T-cell (primary cell): Measurements from ENCODE around the gene PIM2. TPM values are rescaled to one million over a fixed set of nuclear protein-coding genes. Genes with fewer than 3 reads are reported as not detected.
A peak's percentile ranks its signal among the peaks of the same experiment; 100 is the strongest.

Source experiments
- ATAC-seq, 4 experiments: fragments of 200-7000 bp in 3 of 4; fragments of 150-1000 bp in 1 of 4; cut with Tn5 transposase; replicated peaks in 1 of 4; 1 replicate in 3 of 4; 2 replicates in 1 of 4; pipeline ENCODE4 v1.10.0; 2021; ENCODE audit warnings: moderate library complexity in 3 of 4, mild to moderate bottlenecking in 2 of 4, moderate number of reproducible peaks in 1 of 4
- CTCF ChIA-PET, 2 donors: fragments of 300-600 bp; sonication (Branson Sonifier 250); formaldehyde crosslinking; loops; one replicate each; lab custom pipeline; 2022; ENCODE audit warnings: antibody characterized with exemption in 2 of 2; lab: Charles Lee
- POLR2A ChIA-PET, 2 donors: fragments of 300-600 bp; sonication (Branson Sonifier 250); formaldehyde crosslinking; loops; one replicate each; lab custom pipeline; 2022; ENCODE audit warnings: antibody characterized with exemption in 2 of 2; lab: Charles Lee
- DNase-seq, 35 experiments: peaks; one replicate each; pipeline versions ENCODE4 v3.0.0 to v3.0.0-alpha.2; 2013 to 2023
- H3K27ac ChIP-seq: one replicate; pipeline ENCODE4 v1.5.1; 2013; ENCODE audit warnings: low read length
- H3K27me3 ChIP-seq, 2 experiments: replicated peaks in 1 of 2; 1 replicate in 1 of 2; 2 replicates in 1 of 2; pipeline versions ENCODE4 v1.6.1 to v1.7.0; 2013; ENCODE audit warnings: low read length in 1 of 2, mixed read lengths in 1 of 2; ENCODE audit not compliant: control insufficient read depth in 2 of 2, insufficient read depth in 2 of 2; ENCODE audit errors: extremely low read depth in 1 of 2
- H3K36me3 ChIP-seq, 2 donors: 1 replicate in 1 of 2; 2 replicates in 1 of 2; pipeline versions ENCODE4 v1.6.1 to v1.7.0; 2013; ENCODE audit warnings: low read length in 1 of 2; ENCODE audit not compliant: control insufficient read depth in 2 of 2, insufficient read depth in 1 of 2; ENCODE audit errors: extremely low read depth in 1 of 2
- H3K4me1 ChIP-seq, 2 experiments: 1 replicate in 1 of 2; 2 replicates in 1 of 2; pipeline versions ENCODE4 v1.6.1 to v1.7.0; 2013; ENCODE audit warnings: low read length in 2 of 2, mixed read lengths in 1 of 2; ENCODE audit not compliant: insufficient read depth in 2 of 2, control insufficient read depth in 1 of 2; ENCODE audit errors: extremely low read depth in 1 of 2
- H3K4me3 ChIP-seq, 2 donors: 1 replicate in 1 of 2; 2 replicates in 1 of 2; pipeline versions ENCODE4 v1.5.1 to v1.7.0; 2013; ENCODE audit warnings: mild to moderate bottlenecking in 2 of 2, low read length in 1 of 2, moderate library complexity in 1 of 2; ENCODE audit not compliant: control insufficient read depth in 1 of 2; ENCODE audit errors: extremely low read depth in 1 of 2
- H3K9me3 ChIP-seq: 2 replicates; pipeline ENCODE4 v1.7.0; 2013
- H3K27ac Mint-ChIP-seq, 2 donors: one replicate each; pipeline ENCODE4 v1.8.0; 2020 to 2021; ENCODE audit warnings: mild to moderate bottlenecking in 2 of 2, mixed read lengths in 2 of 2
- H3K27me3 Mint-ChIP-seq, 2 donors: one replicate each; pipeline ENCODE4 v1.8.0; 2021 to 2022; ENCODE audit warnings: mixed read lengths in 2 of 2
- H3K36me3 Mint-ChIP-seq: one replicate; pipeline ENCODE4 v1.8.0; 2021; ENCODE audit warnings: mixed read lengths
- H3K4me1 Mint-ChIP-seq, 3 donors: one replicate each; pipeline ENCODE4 v1.8.0; 2020 to 2022; ENCODE audit warnings: mixed read lengths in 3 of 3, mild to moderate bottlenecking in 1 of 3
- H3K4me3 Mint-ChIP-seq, 3 donors: one replicate each; pipeline ENCODE4 v1.8.0; 2020 to 2022; ENCODE audit warnings: mild to moderate bottlenecking in 3 of 3, mixed read lengths in 3 of 3, moderate library complexity in 3 of 3
- H3K9me3 Mint-ChIP-seq, 3 donors: one replicate each; pipeline ENCODE4 v1.8.0; 2020 to 2022; ENCODE audit warnings: mixed read lengths in 3 of 3
- WGBS: methylation state at CpG from one replicate; pipeline ENCODE4 v1.1.5; 2013; ENCODE audit warnings: missing lambda C conversion rate; ENCODE audit not compliant: insufficient coverage; 5-methylcytosine and 5-hydroxymethylcytosine counted together
- total RNA-seq, 35 experiments: library from RNA in 6 of 35; stranded (reverse) in 6 of 35; fragments of 120-200 nt in 1 of 35; gene quantifications; one replicate each; pipeline versions ENCODE4 v1.2.1 to v1.2.4 and lab custom pipeline; 2013 to 2026

The PIM2 gene
- total RNA-seq, 5 donors from 2014 or later (not counting 1 experiment from before 2014, with no cell fraction given), result 152 to 325 (median 160) TPM

DNA sequence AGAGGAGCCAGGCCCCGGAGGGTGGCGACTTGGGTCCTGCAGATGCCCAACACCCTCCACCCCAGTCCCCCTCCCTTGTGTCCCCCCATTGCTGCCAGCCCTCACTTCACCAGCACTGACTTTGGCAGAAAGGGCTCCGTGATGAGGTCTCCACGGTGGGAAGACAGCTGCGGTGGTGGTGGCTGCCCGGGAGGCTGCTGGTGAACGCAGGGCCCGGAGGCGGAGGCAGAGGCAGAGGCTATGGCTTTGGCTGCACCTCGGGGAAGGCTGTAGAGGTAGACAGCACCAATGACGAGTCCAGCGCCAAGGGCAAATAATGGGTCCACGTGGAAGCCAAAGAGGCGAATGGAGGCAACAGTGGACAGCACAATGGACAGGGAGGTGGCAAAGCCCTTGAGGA lies 14.2 kb downstream of the PIM2 start:
- peaks cover 0 to 4% of the 10 kb centered on the region in 2 donors for H3K27me3 Mint-ChIP-seq
- ChIA-PET CTCF (interaction anchor here in 1 of 2 donors (0.6 kb wide), 1 partner anchor 246 kb away, joined by 5 read pairs; no protein-coding TSS in a partner anchor), POLR2A (no interaction called here)
- no peak overlapping the region for H3K4me3 ChIP-seq
- H3K27me3 ChIP-seq, result no peaks in the 10 kb centered on the region
- H3K4me1 ChIP-seq, result no peaks in the 10 kb centered on the region
- no peak overlapping the region for H3K27ac ChIP-seq
- peaks cover 0 to 5% (median 0%) of the 10 kb centered on the region in 3 donors for H3K4me1 Mint-ChIP-seq
- H3K36me3 Mint-ChIP-seq, result peaks cover 11% of the 10 kb centered on the region
- H3K36me3 ChIP-seq, result peaks cover 6 to 44% of the 10 kb centered on the region in 2 donors
- H3K9me3 ChIP-seq, result no peaks in the 10 kb centered on the region
- no peak for DNase-seq
- 93% methylated on average over 7 of the region's 14 CpGs for WGBS
- H3K4me3 Mint-ChIP-seq, result no peak overlapping the region
- H3K27ac Mint-ChIP-seq, result no peak overlapping the region
- peak in 1 of 4 experiments; percentile 4 for ATAC-seq
- H3K9me3 Mint-ChIP-seq, result no peaks in the 10 kb centered on the region

DNA sequence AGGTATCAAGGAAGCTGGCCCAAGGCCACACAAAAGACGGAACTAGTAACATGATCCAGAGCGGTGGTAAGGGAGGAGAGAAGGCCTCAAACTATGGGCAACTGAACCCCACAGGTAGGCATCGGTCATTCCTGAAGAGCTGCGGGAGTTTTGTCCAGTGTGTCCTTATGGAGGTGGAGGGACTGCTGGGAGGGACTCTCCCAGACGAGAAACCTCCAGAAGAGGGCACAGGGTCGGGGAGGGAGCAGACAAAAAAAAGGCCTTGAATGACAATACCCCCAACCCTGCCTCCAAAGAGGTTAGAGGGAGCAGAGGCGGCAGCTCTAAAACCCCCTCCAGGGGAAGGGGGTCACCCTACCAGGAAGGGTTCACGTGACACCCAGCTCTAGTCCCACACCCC lies 14.6 kb downstream of the PIM2 start:
- POLR2A ChIA-PET, result interaction anchor here in 1 of 2 donors (1.4 kb wide), 1 partner anchor 25 kb away, joined by 3 read pairs; no protein-coding TSS in a partner anchor
- H3K27me3 ChIP-seq, result no peaks in the 10 kb centered on the region
- H3K4me1 ChIP-seq, result peaks cover 0 to 3% of the 10 kb centered on the region in 2 experiments
- H3K9me3 ChIP-seq, result no peaks in the 10 kb centered on the region
- no peak overlapping the region for H3K27ac ChIP-seq
- Mint-ChIP-seq H3K27me3 (peaks cover 0 to 4% of the 10 kb centered on the region in 2 donors), H3K36me3 (peaks cover 11% of the 10 kb centered on the region), H3K4me1 (peaks cover 0 to 6% (median 0%) of the 10 kb centered on the region in 3 donors), H3K27ac (peak overlapping the region in 1 of 2 donors; percentile 11), H3K4me3 (peak overlapping the region in 1 of 3 donors; percentile 3), H3K9me3 (no peaks in the 10 kb centered on the region)
- WGBS, result no CpG with 5 or more reads among the region's 8 CpGs
- ATAC-seq (peak in 1 of 4 experiments; percentile 4), DNase-seq (no peak)
- H3K4me3 ChIP-seq, result no peak overlapping the region
- peaks cover 6 to 40% of the 10 kb centered on the region in 2 donors for H3K36me3 ChIP-seq
- CTCF ChIA-PET, result interaction anchor here in 1 of 2 donors (0.6 kb wide), 1 partner anchor 246 kb away, joined by 5 read pairs; no protein-coding TSS in a partner anchor

DNA sequence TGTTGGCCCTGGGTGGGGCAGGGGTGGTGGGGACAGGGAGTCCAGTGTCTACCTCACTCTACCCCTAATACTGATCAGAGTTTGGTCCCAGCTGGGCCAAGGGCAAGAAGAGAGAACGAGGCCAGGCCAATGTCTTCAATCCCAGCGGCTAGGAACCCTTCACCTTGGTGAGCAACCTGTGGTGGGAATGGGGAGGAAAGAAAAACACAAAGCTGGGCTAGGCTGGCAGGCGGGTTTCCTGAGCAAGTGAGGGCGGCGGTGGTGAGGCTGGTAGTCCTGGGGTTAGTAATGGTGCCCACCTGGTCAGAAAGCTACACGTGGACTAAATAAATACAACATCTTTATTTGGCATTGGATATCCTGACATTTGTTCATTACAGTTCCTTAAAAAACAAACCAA lies 15.5 kb downstream of the PIM2 start:
- H3K36me3 Mint-ChIP-seq, result peaks cover 8% of the 10 kb centered on the region
- Histone ChIP-seq H3K27ac (no peak overlapping the region), H3K27me3 (no peaks in the 10 kb centered on the region), H3K4me3 (no peak overlapping the region), H3K4me1 (peaks cover 0 to 12% of the 10 kb centered on the region in 2 experiments), H3K9me3 (no peaks in the 10 kb centered on the region), H3K36me3 (peaks cover 6 to 40% of the 10 kb centered on the region in 2 donors)
- no peaks in the 10 kb centered on the region for H3K27me3 Mint-ChIP-seq
- H3K4me3 Mint-ChIP-seq, result no peak overlapping the region
- POLR2A ChIA-PET, result interaction anchor here (0.6 to 1.4 kb wide), 4 partner anchors 26 to 177 kb away, joined by 3 to 6 read pairs (median 4); no protein-coding TSS in a partner anchor
- CTCF ChIA-PET, result no interaction called here
- H3K27ac Mint-ChIP-seq, result no peak overlapping the region
- no peaks in the 10 kb centered on the region for H3K9me3 Mint-ChIP-seq
- DNase-seq, result no peak
- no peak for ATAC-seq
- WGBS, result no CpG with 5 or more reads among the region's 6 CpGs
- H3K4me1 Mint-ChIP-seq, result peaks cover 0 to 9% (median 3%) of the 10 kb centered on the region in 3 donors

DNA sequence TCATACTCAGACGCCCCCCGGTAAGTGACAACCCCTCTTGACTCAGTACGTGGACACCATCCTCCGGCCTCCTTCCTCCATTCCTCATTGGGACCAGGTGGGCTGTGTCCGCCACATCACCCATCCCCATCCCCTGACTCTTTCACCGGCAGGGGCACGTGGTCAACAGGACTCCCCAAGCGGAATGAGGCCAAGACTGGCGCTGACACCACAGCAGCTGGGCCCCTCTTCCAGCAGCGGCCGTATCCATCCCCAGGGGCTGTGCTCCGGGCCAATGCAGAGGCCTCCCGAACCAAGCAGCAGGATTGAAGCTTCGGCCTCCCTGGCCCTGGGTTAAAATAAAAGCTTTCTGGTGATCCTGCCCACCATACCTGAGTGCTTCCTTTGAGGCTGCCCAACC lies 16.0 kb downstream of the PIM2 start:
- ATAC-seq, result no peak
- CTCF ChIA-PET, result no interaction called here
- DNase-seq, result no peak
- no peaks in the 10 kb centered on the region for H3K27me3 ChIP-seq
- Mint-ChIP-seq H3K9me3 (no peaks in the 10 kb centered on the region), H3K27ac (no peak overlapping the region), H3K4me3 (no peak overlapping the region), H3K4me1 (peaks cover 0 to 13% (median 6%) of the 10 kb centered on the region in 3 donors), H3K27me3 (no peaks in the 10 kb centered on the region), H3K36me3 (peaks cover 8% of the 10 kb centered on the region)
- peaks cover 6 to 40% of the 10 kb centered on the region in 2 donors for H3K36me3 ChIP-seq
- H3K4me1 ChIP-seq, result peaks cover 0 to 15% of the 10 kb centered on the region in 2 experiments
- no peak overlapping the region for H3K27ac ChIP-seq
- H3K4me3 ChIP-seq, result no peak overlapping the region
- POLR2A ChIA-PET, result interaction anchor here in 1 of 2 donors (0.6 to 1.4 kb wide), 2 partner anchors 27 to 113 kb away, joined by 3 to 4 read pairs; no protein-coding TSS in a partner anchor
- no peaks in the 10 kb centered on the region for H3K9me3 ChIP-seq
- WGBS, result no CpG with 5 or more reads among the region's 14 CpGs

DNA sequence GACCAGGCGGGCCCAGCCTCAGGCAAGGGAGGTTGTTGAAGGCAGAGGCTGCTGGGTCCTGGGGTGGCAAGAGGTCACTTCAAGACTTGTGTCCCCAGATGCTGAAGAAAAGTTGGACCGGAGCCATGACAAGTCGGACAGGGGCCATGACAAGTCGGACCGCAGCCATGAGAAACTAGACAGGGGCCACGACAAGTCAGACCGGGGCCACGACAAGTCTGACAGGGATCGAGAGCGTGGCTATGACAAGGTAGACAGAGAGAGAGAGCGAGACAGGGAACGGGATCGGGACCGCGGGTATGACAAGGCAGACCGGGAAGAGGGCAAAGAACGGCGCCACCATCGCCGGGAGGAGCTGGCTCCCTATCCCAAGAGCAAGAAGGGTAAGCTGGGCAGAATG lies 16.7 kb downstream of the PIM2 start:
- POLR2A ChIA-PET, result no interaction called here

DNA sequence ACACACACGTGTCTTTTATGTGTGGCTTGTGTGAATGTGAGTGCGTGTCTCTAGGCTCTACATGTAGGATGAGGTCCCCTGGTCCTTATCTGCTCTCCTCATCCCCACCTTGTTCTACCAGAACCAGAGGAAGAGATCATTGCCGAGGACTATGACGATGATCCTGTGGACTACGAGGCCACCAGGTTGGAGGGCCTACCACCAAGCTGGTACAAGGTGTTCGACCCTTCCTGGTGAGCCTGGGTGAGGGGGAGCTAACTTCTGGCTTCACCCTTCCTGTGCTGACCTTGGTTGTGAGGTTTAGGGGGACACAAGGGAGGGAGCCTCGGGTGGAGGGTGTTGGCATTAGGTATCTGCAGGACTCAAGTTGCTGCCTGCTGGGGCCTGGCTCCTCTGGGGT lies 17.8 kb downstream of the PIM2 start:
- H3K27ac Mint-ChIP-seq, result no peak overlapping the region
- H3K9me3 ChIP-seq, result no peaks in the 10 kb centered on the region
- no peak for DNase-seq
- H3K27me3 Mint-ChIP-seq, result no peaks in the 10 kb centered on the region
- WGBS, result 100% methylated on average over 1 of the region's 7 CpGs
- H3K4me1 Mint-ChIP-seq, result peaks cover 9 to 24% (median 13%) of the 10 kb centered on the region in 3 donors
- H3K9me3 Mint-ChIP-seq, result no peaks in the 10 kb centered on the region
- no peak for ATAC-seq
- H3K36me3 ChIP-seq, result peaks cover 1 to 37% of the 10 kb centered on the region in 2 donors
- no peak overlapping the region for H3K4me3 Mint-ChIP-seq
- CTCF ChIA-PET, result no interaction called here
- peaks cover 2 to 25% of the 10 kb centered on the region in 2 experiments for H3K4me1 ChIP-seq
- POLR2A ChIA-PET, result interaction anchor here (0.6 to 1.3 kb wide), 3 partner anchors 11 to 13 kb away, joined by 3 to 11 read pairs (median 3); no protein-coding TSS in a partner anchor
- H3K27ac ChIP-seq, result no peak overlapping the region
- H3K4me3 ChIP-seq, result no peak overlapping the region
- peaks cover 8% of the 10 kb centered on the region for H3K36me3 Mint-ChIP-seq
- H3K27me3 ChIP-seq, result no peaks in the 10 kb centered on the region

More for the DNA sequence above, 16.7 kb downstream of the PIM2 start:
- Mint-ChIP-seq H3K27me3 (no peaks in the 10 kb centered on the region), H3K4me1 (peaks cover 2 to 16% (median 6%) of the 10 kb centered on the region in 3 donors), H3K27ac (peak overlapping the region in 1 of 2 donors; percentile 27), H3K4me3 (no peak overlapping the region), H3K36me3 (peaks cover 8% of the 10 kb centered on the region), H3K9me3 (no peaks in the 10 kb centered on the region)
- DNase-seq (no peak), ATAC-seq (no peak)
- H3K4me1 ChIP-seq, result peaks cover 0 to 15% of the 10 kb centered on the region in 2 experiments
- CTCF ChIA-PET, result no interaction called here
- no peak overlapping the region for H3K4me3 ChIP-seq
- WGBS, result 95% methylated on average over 10 of the region's 20 CpGs
- H3K36me3 ChIP-seq, result peaks cover 6 to 40% of the 10 kb centered on the region in 2 donors
- no peak overlapping the region for H3K27ac ChIP-seq
- no peaks in the 10 kb centered on the region for H3K27me3 ChIP-seq
- no peaks in the 10 kb centered on the region for H3K9me3 ChIP-seq
